ENCODE data around the gene RBMS3. TPM values are rescaled to one million over a fixed set of nuclear protein-coding genes. Genes with fewer than 3 reads are reported as not detected.

The RBMS3 gene
- total RNA-seq, 4 donors from 2014 or later, result 51.5 to 76.0 (median 66.6) TPM

DNA sequence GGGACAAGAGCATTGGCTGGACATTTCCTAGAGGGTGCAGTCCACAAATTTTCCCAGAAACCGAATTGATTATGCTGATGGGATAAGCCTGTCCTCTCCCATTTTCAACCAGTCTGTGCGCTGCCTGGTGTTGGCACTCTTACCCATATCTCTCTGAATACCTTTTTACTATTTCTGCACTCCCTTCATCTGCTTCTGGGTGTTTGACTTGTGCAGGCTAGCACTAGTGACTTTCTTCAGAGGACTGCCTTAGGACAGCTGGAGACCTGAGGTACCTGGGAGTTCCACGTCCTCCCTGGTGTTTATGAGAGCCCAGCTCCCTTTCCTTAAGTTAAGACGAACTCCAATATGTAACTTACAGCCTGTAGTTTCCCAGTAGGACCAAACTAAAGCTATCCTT, 50.2 kb downstream of the RBMS3 start:
- Histone ChIP-seq H3K4me1 (peaks cover 12 to 52% (median 19%) of the 10 kb centered on the region in 3 donors), H3K9me3 (no peaks in the 10 kb centered on the region), H3K27ac (peak overlapping the region in 3 of 4 donors; percentile 50 to 70 (median 53)), H3K36me3 (no peaks in the 10 kb centered on the region), H3K27me3 (no peaks in the 10 kb centered on the region), H3K4me3 (no peak overlapping the region)
- WGBS, 2 donors (ENCODE audit: low coverage in 1 of 2), result 76 to 84% methylated on average over 3 to 4 of the region's 4 CpGs
- ATAC-seq, result no peak
- TF ChIP-seq POLR2A (IDR thresholded peaks at IDR 0.05), result no peak
- TF ChIP-seq EP300 (IDR thresholded peaks at IDR 0.05), result no peak
- TF ChIP-seq, protein P1, sequence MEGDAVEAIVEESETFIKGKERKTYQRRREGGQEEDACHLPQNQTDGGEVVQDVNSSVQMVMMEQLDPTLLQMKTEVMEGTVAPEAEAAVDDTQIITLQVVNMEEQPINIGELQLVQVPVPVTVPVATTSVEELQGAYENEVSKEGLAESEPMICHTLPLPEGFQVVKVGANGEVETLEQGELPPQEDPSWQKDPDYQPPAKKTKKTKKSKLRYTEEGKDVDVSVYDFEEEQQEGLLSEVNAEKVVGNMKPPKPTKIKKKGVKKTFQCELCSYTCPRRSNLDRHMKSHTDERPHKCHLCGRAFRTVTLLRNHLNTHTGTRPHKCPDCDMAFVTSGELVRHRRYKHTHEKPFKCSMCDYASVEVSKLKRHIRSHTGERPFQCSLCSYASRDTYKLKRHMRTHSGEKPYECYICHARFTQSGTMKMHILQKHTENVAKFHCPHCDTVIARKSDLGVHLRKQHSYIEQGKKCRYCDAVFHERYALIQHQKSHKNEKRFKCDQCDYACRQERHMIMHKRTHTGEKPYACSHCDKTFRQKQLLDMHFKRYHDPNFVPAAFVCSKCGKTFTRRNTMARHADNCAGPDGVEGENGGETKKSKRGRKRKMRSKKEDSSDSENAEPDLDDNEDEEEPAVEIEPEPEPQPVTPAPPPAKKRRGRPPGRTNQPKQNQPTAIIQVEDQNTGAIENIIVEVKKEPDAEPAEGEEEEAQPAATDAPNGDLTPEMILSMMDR (IDR thresholded peaks at IDR 0.05), result no peak
- no peak for TF ChIP-seq POLR2AphosphoS5 (IDR thresholded peaks at IDR 0.05)

DNA sequence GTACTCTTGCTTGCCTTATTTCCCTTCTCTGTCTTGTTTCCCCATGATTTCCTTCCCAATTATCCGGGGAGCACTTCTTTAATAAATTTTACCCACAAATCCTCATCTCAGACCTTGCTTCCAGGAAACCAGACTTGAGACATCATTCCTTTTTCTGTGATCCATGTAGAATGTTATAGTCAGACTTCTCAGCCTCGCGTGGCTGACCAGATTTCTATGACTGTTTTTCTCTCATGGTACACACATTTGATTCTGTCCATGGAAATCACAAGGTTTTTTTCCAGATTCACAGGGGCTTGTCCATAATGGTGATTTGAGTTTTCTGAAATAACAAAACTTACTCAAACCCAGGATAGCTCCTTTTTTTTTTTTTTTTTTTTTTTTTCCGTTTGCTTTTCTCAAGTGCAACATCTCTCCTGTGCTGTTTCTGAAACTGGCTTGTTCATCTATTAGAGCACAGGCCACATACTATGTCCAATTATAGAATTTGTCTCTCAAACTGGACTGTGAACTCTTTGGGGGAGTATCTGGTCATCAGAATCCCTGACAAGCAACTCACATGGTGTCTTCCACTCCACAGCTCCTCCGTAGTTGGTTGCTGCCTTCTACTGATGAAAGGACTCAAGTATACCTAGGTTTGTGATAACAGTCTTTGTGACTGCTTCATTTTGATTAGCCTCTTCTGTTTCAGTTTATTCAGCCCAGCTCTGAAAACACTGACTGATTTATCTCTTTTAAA, 50.8 kb downstream of the RBMS3 start:
- Histone ChIP-seq H3K4me3 (no peak overlapping the region), H3K36me3 (no peaks in the 10 kb centered on the region), H3K9me3 (no peaks in the 10 kb centered on the region), H3K27me3 (no peaks in the 10 kb centered on the region), H3K27ac (peak overlapping the region in 3 of 4 donors; percentile 50 to 70 (median 53)), H3K4me1 (peaks cover 12 to 58% (median 22%) of the 10 kb centered on the region in 3 donors)
- 50 to 65% methylated on average over 4 to 5 of the region's 5 CpGs for whole genome bisulfite sequencing, 2 donors (ENCODE audit: low coverage in 1 of 2)
- ATAC-seq, result no peak
- no peak for TF ChIP-seq POLR2A (IDR thresholded peaks at IDR 0.05)
- TF ChIP-seq EP300 (IDR thresholded peaks at IDR 0.05), result no peak
- TF ChIP-seq POLR2AphosphoS5 (IDR thresholded peaks at IDR 0.05), result no peak
- TF ChIP-seq, protein P1 (IDR thresholded peaks at IDR 0.05), result no peak

DNA sequence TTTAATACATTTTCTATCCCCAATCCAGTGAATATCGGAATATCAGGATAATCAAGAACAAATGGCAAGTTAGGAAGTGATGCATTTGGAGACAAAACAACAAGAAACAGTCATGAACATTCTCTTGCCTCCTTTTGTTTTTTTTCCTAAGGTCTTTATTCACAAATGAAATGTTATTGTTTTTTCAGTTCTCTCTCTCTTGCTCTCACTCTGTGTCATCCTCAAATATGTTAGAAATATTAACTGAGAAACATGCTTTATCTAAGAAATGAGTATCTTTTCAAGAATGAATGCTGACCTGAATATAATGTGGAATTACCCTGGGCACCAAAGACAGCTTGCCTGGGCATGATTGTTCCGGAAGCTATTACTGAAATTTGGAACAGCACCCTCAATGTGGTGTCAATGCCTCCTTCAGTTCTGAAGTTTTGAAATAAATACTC, 51.3 kb downstream of the RBMS3 start:
- Histone ChIP-seq H3K9me3 (no peaks in the 10 kb centered on the region), H3K4me3 (no peak overlapping the region), H3K27me3 (no peaks in the 10 kb centered on the region), H3K36me3 (no peaks in the 10 kb centered on the region), H3K4me1 (peaks cover 12 to 64% (median 22%) of the 10 kb centered on the region in 3 donors), H3K27ac (peak overlapping the region in 2 of 4 donors; percentile 50 to 70)
- TF ChIP-seq EP300 (IDR thresholded peaks at IDR 0.05), result no peak
- no peak for TF ChIP-seq POLR2A (IDR thresholded peaks at IDR 0.05)
- no peak for TF ChIP-seq POLR2AphosphoS5 (IDR thresholded peaks at IDR 0.05)
- TF ChIP-seq, protein P1 (IDR thresholded peaks at IDR 0.05), result no peak
- ATAC-seq, result no peak
- WGBS, 2 donors (ENCODE audit: low coverage in 1 of 2), result 50 to 73% methylated on average over 2 of the region's 2 CpGs

DNA sequence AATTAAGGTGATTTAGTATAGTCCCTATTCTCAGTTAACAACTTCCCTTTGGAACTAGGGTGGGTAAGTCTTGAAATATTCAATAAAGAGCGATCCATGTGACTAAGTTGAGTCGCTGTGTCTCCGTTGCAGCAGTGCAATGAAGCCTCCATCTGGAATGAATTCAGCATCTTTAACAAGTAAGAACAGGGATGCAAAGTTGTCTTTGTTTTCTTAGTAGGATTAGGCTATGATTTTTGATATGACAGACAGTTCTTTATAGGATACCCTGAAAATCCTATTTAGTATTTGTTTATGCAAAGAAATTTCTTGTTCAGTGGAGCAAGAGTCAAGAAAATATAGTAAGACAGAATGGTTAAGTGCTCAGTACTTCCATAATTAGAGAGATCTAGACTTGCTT, 52.7 kb downstream of the RBMS3 start:
- no peaks in the 10 kb centered on the region for H3K36me3 ChIP-seq
- WGBS, 2 donors (ENCODE audit: low coverage in 1 of 2), result 89 to 94% methylated on average over 3 of the region's 3 CpGs
- H3K27me3 ChIP-seq, result no peaks in the 10 kb centered on the region
- no peak for ATAC-seq
- peaks cover 12 to 76% (median 22%) of the 10 kb centered on the region in 3 donors for H3K4me1 ChIP-seq
- H3K27ac ChIP-seq, result peak overlapping the region in 1 of 4 donors; percentile 3
- TF ChIP-seq EP300 (IDR thresholded peaks at IDR 0.05) (no peak), POLR2A (IDR thresholded peaks at IDR 0.05) (no peak), POLR2AphosphoS5 (IDR thresholded peaks at IDR 0.05) (no peak)
- TF ChIP-seq, protein P1 (IDR thresholded peaks at IDR 0.05), result no peak
- H3K9me3 ChIP-seq, result no peaks in the 10 kb centered on the region
- H3K4me3 ChIP-seq, result no peak overlapping the region

DNA sequence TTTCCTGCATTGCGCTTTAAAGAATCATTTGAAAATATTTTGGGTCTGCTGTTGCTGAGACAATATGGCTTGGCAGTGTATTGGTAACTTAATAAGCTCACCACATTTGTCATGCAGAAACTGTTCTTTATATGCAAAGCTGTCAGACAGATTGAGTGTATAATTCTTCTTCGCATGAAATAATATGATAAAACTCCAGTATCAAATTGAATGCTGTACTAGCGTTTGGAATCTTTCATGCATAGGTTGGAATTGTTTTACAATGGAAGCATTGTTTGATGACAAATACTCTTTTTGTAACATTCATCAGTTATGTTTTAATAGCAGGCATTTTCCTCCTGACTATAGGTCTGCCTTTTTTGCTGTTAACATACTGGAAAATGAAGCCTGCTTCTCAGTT, 53.8 kb downstream of the RBMS3 start:
- peaks cover 12 to 87% (median 24%) of the 10 kb centered on the region in 3 donors for H3K4me1 ChIP-seq
- ATAC-seq, result no peak
- peak overlapping the region; percentile 79 to 97 (median 83) for H3K27ac ChIP-seq
- H3K27me3 ChIP-seq, result no peaks in the 10 kb centered on the region
- WGBS, 2 donors (ENCODE audit: low coverage in 1 of 2), result 33 to 59% methylated on average over 3 of the region's 3 CpGs
- no peaks in the 10 kb centered on the region for H3K36me3 ChIP-seq
- H3K4me3 ChIP-seq, result no peak overlapping the region
- no peaks in the 10 kb centered on the region for H3K9me3 ChIP-seq
- TF ChIP-seq, protein P1 (IDR thresholded peaks at IDR 0.05), result no peak
- TF ChIP-seq EP300 (IDR thresholded peaks at IDR 0.05), result no peak
- no peak for TF ChIP-seq POLR2AphosphoS5 (IDR thresholded peaks at IDR 0.05)
- no peak for TF ChIP-seq POLR2A (IDR thresholded peaks at IDR 0.05)
